SU-DHL-6 (cell line): Measurements from ENCODE around the gene KCNJ12.

ENCODE experiments used
- CTCF ChIP-seq: fragments of 200-600 bp; sonication (generic); IDR thresholded peaks from one replicate; pipeline ENCODE4 v1.5.1; 2017; ENCODE audit warnings: antibody characterized with exemption, mild to moderate bottlenecking, low read length, moderate library complexity; ENCODE audit not compliant: insufficient read depth, poor library complexity, severe bottlenecking
- EZH2phosphoT487 ChIP-seq: fragments of 200-600 bp; sonication (generic), shearing (Covaris generic); conservative IDR thresholded peaks from 2 replicates; pipeline ENCODE4 v1.6.1; 2018; ENCODE audit warnings: mild to moderate bottlenecking, antibody characterized with exemption, low read length, moderate library complexity, mixed read lengths

DNA sequence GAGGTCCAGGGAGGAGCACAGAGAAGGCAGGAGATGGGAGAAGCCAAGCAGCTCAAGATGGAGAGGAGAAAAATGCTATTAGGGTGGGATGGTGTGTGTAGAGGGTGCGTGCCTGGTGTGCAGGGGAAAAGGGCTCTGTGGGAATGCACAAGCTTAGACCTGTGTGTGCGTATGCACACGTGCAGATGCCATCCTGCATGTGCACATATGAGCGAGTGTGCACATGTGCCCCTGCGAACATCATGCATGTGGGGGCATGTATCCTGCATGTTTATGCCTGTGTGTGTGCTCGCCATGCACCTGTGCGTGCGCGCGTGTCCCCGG, 438 bp upstream of the KCNJ12 start:
- no peak for TF ChIP-seq CTCF
- TF ChIP-seq EZH2phosphoT487, result no peak
